ENCODE data around the gene UTP25.
"Not testable (repeated sequence)": the region's sequence is repeated elsewhere in the genome, so short reads cannot be mapped to it uniquely, and the experiment has no call there.

The UTP25 gene

GRCh38 chr1:209896346-209896745, 68.6 kb downstream of the UTP25 start:
- ChIA-PET CTCF (interaction anchor here (0.9 to 3.7 kb wide), 3 partner anchors 21 to 46 kb away, joined by 3 to 13 read pairs (median 3); no protein-coding TSS in a partner anchor), POLR2A (interaction anchor here (0.6 to 1.0 kb wide), 3 partner anchors 11 to 247 kb away, joined by 3 read pairs; no protein-coding TSS in a partner anchor)
- no peak for TF ChIP-seq CTCF (IDR thresholded peaks at IDR 0.05; ENCODE audit: insufficient read depth, low read length, missing control alignments)
- no peak overlapping the region for H3K4me3 ChIP-seq (ENCODE audit: low read depth, low read length)
- no peak for DNase-seq (ENCODE audit: low read depth, low spot score)

GRCh38 chr1:209898271-209898670, 70.5 kb downstream of the UTP25 start:
- H3K4me3 ChIP-seq (ENCODE audit: low read depth, low read length); DNase-seq (ENCODE audit: low read depth, low spot score); POLR2A ChIA-PET; CTCF ChIA-PET: not testable (repeated sequence)

- CTCF ChIA-PET, result interaction anchor here (2.1 kb wide), 1 partner anchor 23 kb away, joined by 9 read pairs; no protein-coding TSS in a partner anchor
- DNase-seq (ENCODE audit: low read depth, low spot score); POLR2A ChIA-PET; H3K4me3 ChIP-seq (ENCODE audit: low read depth, low read length): not testable (repeated sequence)
Measured at GRCh38 chr1:209898851-209899250, 71.1 kb downstream of the UTP25 start.

GRCh38 chr1:209899948-209900347, 72.2 kb downstream of the UTP25 start:
- DNase-seq (ENCODE audit: low read depth, low spot score), result no peak
- H3K4me3 ChIP-seq (ENCODE audit: low read depth, low read length), result no peak overlapping the region
- TF ChIP-seq CTCF (IDR thresholded peaks at IDR 0.05; ENCODE audit: insufficient read depth, low read length, missing control alignments), result no peak
- POLR2A ChIA-PET, result interaction anchor here (0.6 to 1.1 kb wide), 2 partner anchors 13 to 14 kb away, joined by 3 read pairs; no protein-coding TSS in a partner anchor
- CTCF ChIA-PET, result interaction anchor here (1.0 to 2.1 kb wide), 5 partner anchors 9 to 272 kb away, joined by 3 to 9 read pairs (median 5); no protein-coding TSS in a partner anchor

GRCh38 chr1:209900734-209901133, 73.0 kb downstream of the UTP25 start:
- H3K4me3 ChIP-seq (ENCODE audit: low read depth, low read length), result no peak overlapping the region
- ChIA-PET POLR2A (interaction anchor here (1.1 kb wide), 1 partner anchor 12 kb away, joined by 3 read pairs; no protein-coding TSS in a partner anchor), CTCF (interaction anchor here (1.4 to 2.1 kb wide), 4 partner anchors 10 to 40 kb away, joined by 3 to 9 read pairs (median 6); no protein-coding TSS in a partner anchor)
- TF ChIP-seq CTCF (IDR thresholded peaks at IDR 0.05; ENCODE audit: insufficient read depth, low read length, missing control alignments), result no peak
- DNase-seq (ENCODE audit: low read depth, low spot score), result no peak

- no peak for DNase-seq (ENCODE audit: low read depth, low spot score)
- CTCF ChIA-PET, result interaction anchor here (1.4 to 1.8 kb wide), 3 partner anchors 12 to 41 kb away, joined by 3 to 5 read pairs (median 5); no protein-coding TSS in a partner anchor
- no peak for TF ChIP-seq CTCF (IDR thresholded peaks at IDR 0.05; ENCODE audit: insufficient read depth, low read length, missing control alignments)
- no peak overlapping the region for H3K4me3 ChIP-seq (ENCODE audit: low read depth, low read length)
- POLR2A ChIA-PET, result no interaction called here
Measured at GRCh38 chr1:209901211-209901610, 73.4 kb downstream of the UTP25 start.

GRCh38 chr1:209904774-209905173, 77.0 kb downstream of the UTP25 start:
- CTCF ChIA-PET; H3K4me3 ChIP-seq (ENCODE audit: low read depth, low read length); DNase-seq (ENCODE audit: low read depth, low spot score); POLR2A ChIA-PET: not testable (repeated sequence)

Measured in AG04449 (cell line).